RWPE1 (cell line): Measurements from ENCODE around the gene FPGS.
A peak's percentile ranks its signal among the peaks of the same experiment; 100 is the strongest.

Experiments used
- CTCF ChIA-PET: fragments of 350-600 bp; sonication (Branson Sonifier 250); formaldehyde crosslinking; extraction: SDS; loops from one replicate; lab custom pipeline; 2021; lab: Yijun Ruan, JAX
- POLR2A ChIA-PET: fragments of 400-600 bp; formaldehyde crosslinking; extraction: SDS; loops from one replicate; lab custom pipeline; 2020; ENCODE audit warnings: antibody characterized with exemption; ENCODE audit not compliant: low non-redundant PET; lab: Yijun Ruan, JAX
- DNase-seq: peaks from one replicate; pipeline ENCODE4 v3.0.0; 2012; ENCODE audit warnings: low spot score
- H3K27ac ChIP-seq: fragments of 450-650 bp; 2 replicates; pipeline ENCODE4 v1.5.1; 2017
- TF ChIP-seq, protein P1 (sequence below): fragments of 450-650 bp; conservative IDR thresholded peaks from 2 replicates; pipeline ENCODE4 v1.5.1; 2017; ENCODE audit warnings: low read depth, mild to moderate bottlenecking

FPGS gene

DNA sequence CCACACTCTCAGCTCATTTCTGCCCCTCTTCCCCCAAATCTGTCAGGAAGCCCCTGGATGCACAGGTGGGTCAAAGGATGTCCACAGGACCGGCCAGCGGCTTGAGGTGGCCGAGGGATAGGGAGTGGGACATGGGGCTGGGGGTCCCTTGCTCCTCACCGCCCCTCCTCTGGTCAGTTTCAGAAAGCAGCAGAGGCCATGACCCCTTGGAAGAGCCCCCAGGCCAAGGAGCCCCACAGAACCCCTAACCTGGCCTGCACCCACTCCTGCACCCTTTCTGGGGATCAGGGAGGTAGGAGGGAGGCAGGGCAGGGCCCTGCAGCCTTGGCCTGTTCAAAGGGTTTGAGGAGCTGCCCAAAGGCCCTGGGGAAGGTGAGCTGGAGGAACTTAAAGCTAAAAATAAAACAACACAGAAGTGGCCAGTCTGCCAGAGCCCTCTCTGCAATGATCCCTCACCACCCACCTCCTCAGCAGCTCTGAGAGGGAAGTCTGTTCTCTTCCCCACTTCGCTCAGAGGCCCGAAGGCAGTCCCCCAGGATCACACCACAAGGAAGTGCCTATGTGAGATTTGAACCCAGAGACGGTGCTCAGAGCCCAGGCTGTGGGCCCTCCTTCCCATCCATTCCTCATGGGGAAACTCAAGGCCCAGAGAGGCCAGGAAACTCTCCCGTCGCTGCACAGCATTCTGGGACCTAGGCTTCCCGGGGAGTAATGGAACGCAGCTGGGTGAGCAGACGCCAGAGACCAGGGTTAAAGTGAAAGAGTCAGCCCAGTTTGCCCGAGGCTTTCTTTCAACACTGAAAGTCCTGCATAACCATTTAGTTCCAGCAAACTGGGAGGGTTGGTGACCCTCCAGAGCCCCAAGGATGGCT lies 50.9 kb downstream of the FPGS start:
- POLR2A ChIA-PET: interaction anchor here (0.5 to 0.6 kb wide), 2 partner anchors 20 to 35 kb away, joined by 3 to 11 read pairs; no protein-coding TSS in a partner anchor
- TF ChIP-seq, protein P1, sequence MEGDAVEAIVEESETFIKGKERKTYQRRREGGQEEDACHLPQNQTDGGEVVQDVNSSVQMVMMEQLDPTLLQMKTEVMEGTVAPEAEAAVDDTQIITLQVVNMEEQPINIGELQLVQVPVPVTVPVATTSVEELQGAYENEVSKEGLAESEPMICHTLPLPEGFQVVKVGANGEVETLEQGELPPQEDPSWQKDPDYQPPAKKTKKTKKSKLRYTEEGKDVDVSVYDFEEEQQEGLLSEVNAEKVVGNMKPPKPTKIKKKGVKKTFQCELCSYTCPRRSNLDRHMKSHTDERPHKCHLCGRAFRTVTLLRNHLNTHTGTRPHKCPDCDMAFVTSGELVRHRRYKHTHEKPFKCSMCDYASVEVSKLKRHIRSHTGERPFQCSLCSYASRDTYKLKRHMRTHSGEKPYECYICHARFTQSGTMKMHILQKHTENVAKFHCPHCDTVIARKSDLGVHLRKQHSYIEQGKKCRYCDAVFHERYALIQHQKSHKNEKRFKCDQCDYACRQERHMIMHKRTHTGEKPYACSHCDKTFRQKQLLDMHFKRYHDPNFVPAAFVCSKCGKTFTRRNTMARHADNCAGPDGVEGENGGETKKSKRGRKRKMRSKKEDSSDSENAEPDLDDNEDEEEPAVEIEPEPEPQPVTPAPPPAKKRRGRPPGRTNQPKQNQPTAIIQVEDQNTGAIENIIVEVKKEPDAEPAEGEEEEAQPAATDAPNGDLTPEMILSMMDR: no peak
- CTCF ChIA-PET: interaction anchor here (0.6 to 3.2 kb wide), 2 partner anchors 14 to 16 kb away, joined by 4 to 24 read pairs; no protein-coding TSS in a partner anchor
- DNase-seq: peak; percentile 52
- H3K27ac ChIP-seq: peak overlapping the region; percentile 71

DNA sequence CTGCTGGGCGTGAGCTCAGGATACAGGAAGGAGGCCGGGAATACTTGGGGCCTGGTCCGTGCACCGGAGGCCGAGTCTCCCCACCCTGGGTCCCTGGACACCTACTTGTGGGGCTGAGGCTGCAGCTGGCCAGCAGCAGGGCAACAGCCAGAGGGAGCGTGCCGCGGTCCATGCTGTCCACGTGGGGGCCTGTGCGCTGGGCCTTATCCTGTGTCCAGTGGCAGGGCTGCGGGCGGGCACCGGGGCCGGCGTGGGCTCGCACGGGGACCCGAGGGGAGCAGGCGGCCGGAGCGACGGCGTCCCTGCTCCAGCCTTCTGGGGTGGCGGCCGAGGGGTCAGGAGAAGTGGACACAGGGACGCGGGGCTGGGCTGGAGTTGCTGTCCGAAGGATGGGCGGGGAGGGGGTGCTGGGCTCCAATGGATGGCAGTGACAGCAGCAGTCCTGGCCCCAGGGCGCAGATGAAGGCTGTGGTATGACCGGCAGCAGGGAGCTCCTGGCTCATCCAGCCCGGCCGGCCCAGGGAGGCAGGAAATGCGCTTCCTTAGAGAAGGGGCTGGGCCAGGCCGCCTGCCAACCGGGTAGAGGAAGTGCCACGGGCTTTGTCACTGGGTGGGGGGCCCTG lies 51.6 kb downstream of the FPGS start, which contains the start of gene ENG:
ENG (minus strand) TSS at position 475 of the 623 bp plus-strand sequence; CDS start at position 172, 303 bp downstream.
- ChIA-PET CTCF (interaction anchor here (0.5 to 3.2 kb wide), 3 partner anchors 10 to 50 kb away, joined by 3 to 24 read pairs (median 6); no protein-coding TSS in a partner anchor), POLR2A (no interaction called here)
- H3K27ac ChIP-seq: peak within 1 kb of the TSS; percentile 71
- DNase-seq: peak; percentile 64
- TF ChIP-seq, protein P1: no peak

DNA sequence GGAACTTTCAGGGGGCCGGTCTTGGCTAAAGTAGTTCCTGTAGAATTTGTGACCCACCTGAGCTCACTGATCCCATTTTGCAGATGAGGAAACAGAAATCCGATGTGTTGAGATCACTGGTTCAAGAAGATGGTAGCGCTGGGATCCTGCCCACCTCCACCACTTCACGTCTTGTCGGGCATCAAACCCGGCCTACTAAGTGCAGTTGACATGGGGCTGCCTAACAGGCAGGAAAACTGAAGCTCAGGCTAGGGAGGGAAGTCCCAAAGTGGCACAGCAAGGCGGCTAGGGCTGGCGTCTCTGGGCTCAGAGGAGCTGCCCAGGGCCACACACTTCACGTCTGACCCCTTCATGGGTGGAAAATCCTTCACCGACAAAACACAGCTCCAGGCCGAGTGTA lies 52.3 kb downstream of the FPGS start:
- POLR2A ChIA-PET: interaction anchor here (0.6 kb wide), 1 partner anchor 407 kb away, joined by 3 read pairs; no protein-coding TSS in a partner anchor
- peak overlapping the region; percentile 71 for H3K27ac ChIP-seq
- DNase-seq: no peak
- TF ChIP-seq, protein P1: no peak
- CTCF ChIA-PET: interaction anchor here (0.5 to 3.2 kb wide), 4 partner anchors 9 to 223 kb away, joined by 3 to 24 read pairs (median 4); no protein-coding TSS in a partner anchor

DNA sequence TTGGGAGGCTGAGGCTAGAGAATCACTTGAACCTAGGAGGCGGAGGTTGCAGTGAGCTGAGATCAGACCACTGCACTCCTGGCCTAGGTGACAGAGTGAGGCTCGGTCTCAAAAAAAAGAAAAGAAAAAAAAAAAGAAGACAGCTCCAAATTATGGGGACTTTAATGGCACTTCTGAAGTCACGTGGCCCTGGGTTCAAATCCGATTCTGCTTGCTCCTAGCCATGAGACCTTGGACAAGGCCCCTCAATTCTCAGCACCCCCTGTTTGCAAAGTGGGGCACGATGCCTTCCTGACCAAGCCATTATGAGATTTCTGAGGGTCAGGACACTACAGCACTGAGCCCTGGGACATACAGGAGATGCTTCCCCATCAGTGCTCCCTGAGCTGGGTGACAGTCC lies 52.8 kb downstream of the FPGS start:
- TF ChIP-seq, protein P1: no peak
- H3K27ac ChIP-seq: peak overlapping the region; percentile 71
- ChIA-PET CTCF (interaction anchor here (0.7 to 3.2 kb wide), 2 partner anchors 14 to 270 kb away, joined by 3 to 24 read pairs; no protein-coding TSS in a partner anchor), POLR2A (interaction anchor here (0.6 kb wide), 1 partner anchor 408 kb away, joined by 3 read pairs; no protein-coding TSS in a partner anchor)
- DNase-seq: no peak

DNA sequence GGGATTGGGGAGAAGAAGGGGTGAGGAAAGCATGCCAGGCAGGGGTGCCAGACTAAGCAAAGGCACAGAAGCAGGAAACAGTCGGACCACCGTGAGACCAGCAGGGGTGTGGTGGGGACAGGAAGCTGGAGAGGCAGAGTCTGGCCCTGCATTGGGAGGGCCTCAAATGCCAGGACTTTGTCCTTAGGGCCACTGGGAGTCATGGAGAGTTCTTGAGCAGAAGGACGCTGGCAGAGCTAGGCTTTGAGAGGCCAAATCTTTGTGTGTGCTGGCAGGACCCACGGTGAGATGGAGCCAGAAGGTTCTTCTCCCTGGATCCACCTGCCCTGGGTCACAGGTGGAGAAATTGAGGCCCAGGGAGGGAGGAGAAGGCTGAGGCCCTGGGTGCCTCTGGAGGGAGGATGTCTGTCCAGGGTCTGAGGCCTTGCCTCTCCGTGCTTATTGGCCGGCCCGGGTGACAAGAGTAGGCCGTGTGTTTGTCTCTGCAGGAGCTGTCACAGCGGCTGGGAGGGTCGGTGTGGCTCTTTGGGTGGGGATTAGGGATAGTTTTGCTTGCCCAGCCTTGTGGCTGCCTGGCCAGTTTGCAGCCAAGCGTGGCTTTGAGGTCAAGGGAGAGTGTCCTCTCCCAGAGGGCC lies 53.5 kb downstream of the FPGS start:
- CTCF ChIA-PET: interaction anchor here (0.7 to 3.2 kb wide), 2 partner anchors 14 to 270 kb away, joined by 3 to 24 read pairs; no protein-coding TSS in a partner anchor
- H3K27ac ChIP-seq: peak overlapping the region; percentile 71
- TF ChIP-seq, protein P1: no peak
- POLR2A ChIA-PET: no interaction called here
- DNase-seq: no peak
